CD4-positive, alpha-beta T cell treated with Interleukin-6 for 4 hours (primary cell): Measurements from ENCODE around the gene FBXL16.

Experiments used
- DNase-seq: peaks from one replicate; pipeline ENCODE4 v3.0.0-alpha.2; 2020; ENCODE audit warnings: mixed read lengths

The FBXL16 gene

GRCh38 chr16:674968-675883 lies 30.4 kb downstream of the FBXL16 start, which contains the start of gene RHBDL1:
Gene RHBDL1, plus strand, starts transcription at chr16:675671. Its CDS starts 120 bp downstream, at chr16:675791.
- no peak for DNase-seq

GRCh38 chr16:674214-674881 lies 31.3 kb downstream of the FBXL16 start:
- no peak for DNase-seq

- DNase-seq: no peak
Measured at GRCh38 chr16:673399-673991, 32.1 kb downstream of the FBXL16 start.

GRCh38 chr16:672851-673250 lies 32.8 kb downstream of the FBXL16 start:
- no peak for DNase-seq

GRCh38 chr16:672371-672770 lies 33.2 kb downstream of the FBXL16 start:
- DNase-seq: no peak

- no peak for DNase-seq
Measured at GRCh38 chr16:671353-672131, 34.1 kb downstream of the FBXL16 start.

GRCh38 chr16:670485-671352 lies 34.9 kb downstream of the FBXL16 start:
- DNase-seq: no peak

GRCh38 chr16:669666-670065 lies 35.9 kb downstream of the FBXL16 start:
- no peak for DNase-seq

- DNase-seq: no peak
Measured at GRCh38 chr16:668519-669171, 37.0 kb downstream of the FBXL16 start.

GRCh38 chr16:667780-668518 lies 37.7 kb downstream of the FBXL16 start, which contains the start of gene RHOT2:
Gene RHOT2, plus strand, starts transcription at chr16:668132. Its CDS starts 68 bp downstream, at chr16:668200.
- DNase-seq: peak; percentile 95

- no peak for DNase-seq
Measured at GRCh38 chr16:667113-667779, 38.4 kb downstream of the FBXL16 start.

- no peak for DNase-seq
Measured at GRCh38 chr16:666572-666971, 39.0 kb downstream of the FBXL16 start.

GRCh38 chr16:662597-662996 lies 43.0 kb downstream of the FBXL16 start:
- no peak for DNase-seq

GRCh38 chr16:662095-662494 lies 43.5 kb downstream of the FBXL16 start:
- DNase-seq: no peak

GRCh38 chr16:661184-661821 lies 44.3 kb downstream of the FBXL16 start:
- no peak for DNase-seq

- peak; percentile 80 for DNase-seq
Measured at GRCh38 chr16:660459-661183, 45.0 kb downstream of the FBXL16 start.

- DNase-seq: no peak
Measured at GRCh38 chr16:660132-660458, 45.5 kb downstream of the FBXL16 start.

- no peak for DNase-seq
Measured at GRCh38 chr16:659618-660017, 46.0 kb downstream of the FBXL16 start.
